DND-41 (cell line): ENCODE measurements around the gene TRERF1.

ENCODE experiments used
- CTCF ChIP-seq: IDR thresholded peaks from 2 replicates; pipeline ENCODE4 v1.5.1; 2012; ENCODE audit warnings: borderline replicate concordance, low read length, moderate library complexity, mild to moderate bottlenecking; ENCODE audit not compliant: poor library complexity, severe bottlenecking; ENCODE audit errors: extremely low read depth
- EZH2 ChIP-seq: IDR thresholded peaks from 3 replicates; pipeline ENCODE4 v1.6.1; 2012; ENCODE audit warnings: borderline replicate concordance, low read depth, mild to moderate bottlenecking, moderate library complexity, low read length, inconsistent platforms; ENCODE audit not compliant: severe bottlenecking

DNA sequence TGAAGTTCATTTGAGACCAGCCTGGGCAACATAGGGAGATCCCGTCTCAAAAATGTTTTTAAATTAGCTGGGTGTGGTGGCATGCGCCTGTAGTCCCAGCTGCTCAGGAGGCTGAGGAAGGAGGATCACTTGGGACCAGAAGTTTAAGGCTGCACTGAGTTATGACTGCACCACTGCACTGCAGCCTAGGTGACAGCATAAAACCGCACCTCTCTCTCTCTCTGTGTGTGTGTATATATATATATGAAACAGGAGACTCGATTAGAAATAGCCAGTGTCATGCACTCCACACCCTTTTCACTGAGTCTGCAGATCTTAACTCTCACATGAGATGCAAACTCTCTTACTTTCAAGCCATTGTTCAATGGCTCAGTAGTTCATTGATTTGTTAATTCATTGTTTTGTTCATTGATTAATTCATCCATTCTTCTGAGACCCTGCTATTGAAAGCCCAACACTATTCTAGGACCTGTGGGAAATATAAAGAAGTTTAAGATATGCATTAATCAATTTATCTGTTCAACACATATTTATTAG lies 181.7 kb downstream of the TRERF1 start:
- TF ChIP-seq CTCF (no peak), EZH2 (no peak)
